Mucosa of descending colon (tissue), 3 donors: ENCODE measurements around the gene FBXL13. TPM values are rescaled to one million over a fixed set of nuclear protein-coding genes. Genes with fewer than 3 reads are reported as not detected.
"Not testable (repeated sequence)": the region's sequence is repeated elsewhere in the genome, so short reads cannot be mapped to it uniquely, and the experiment has no call there.

Experiments used
- ATAC-seq: fragments of 200-7000 bp; cut with Tn5 transposase; one replicate; pipeline ENCODE4 v1.9.1; 2020; ENCODE audit warnings: mild to moderate bottlenecking, moderate library complexity
- DNase-seq, 3 donors: peaks; one replicate each; pipeline ENCODE4 v3.0.0-alpha.2; 2020
- H3K36me3 ChIP-seq: fragments of 200-600 bp; one replicate; pipeline ENCODE4 v1.8.0; 2021; ENCODE audit warnings: low read depth, mild to moderate bottlenecking
- H3K4me1 ChIP-seq: fragments of 200-600 bp; one replicate; pipeline ENCODE4 v1.8.0; 2021; ENCODE audit warnings: low read depth, mild to moderate bottlenecking
- H3K4me3 ChIP-seq: fragments of 200-600 bp; one replicate; pipeline ENCODE4 v1.8.0; 2021; ENCODE audit warnings: mild to moderate bottlenecking
- H3K9me3 ChIP-seq: fragments of 200-600 bp; one replicate; pipeline ENCODE4 v1.8.0; 2021; ENCODE audit warnings: mild to moderate bottlenecking
- intact Hi-C, 2 donors: fragments of 100-400 bp; cut with DNase I in 1 of 2; cut with micrococcal nuclease in 1 of 2; formaldehyde crosslinking; loops; one replicate each; pipeline versions ENCODE4 v1.11.0 to v1.11.1; 2022; cut with DNase I, micrococcal nuclease
- total RNA-seq, 3 donors: library from RNA; stranded (reverse); fragmentation: NEBNext Ultra II Directional in 2 of 3; extraction: Animal tissue kit (Norgen Biotek cat#: 25700) in 2 of 3; gene quantifications; one replicate each; pipeline versions ENCODE4 v1.2.1 to v1.2.4, GENCODE V29; 2021 to 2023
- TF ChIP-seq, protein P1 (sequence below): fragments of 200-600 bp; IDR thresholded peaks from one replicate; pipeline ENCODE4 v1.8.0; 2022; ENCODE audit warnings: antibody characterized with exemption, mild to moderate bottlenecking
- donor health status: DM: no; HTN: no; CAD: no; lungs with moderate emphysema.
- donor health status: DM: no; HTN: no; CAD: no.
- donor health status: DM: no; HTN: yes; CAD: no.

Gene FBXL13
- total RNA-seq, 3 donors from 2014 or later: 0.65 to 1.8 (median 0.78) TPM

DNA sequence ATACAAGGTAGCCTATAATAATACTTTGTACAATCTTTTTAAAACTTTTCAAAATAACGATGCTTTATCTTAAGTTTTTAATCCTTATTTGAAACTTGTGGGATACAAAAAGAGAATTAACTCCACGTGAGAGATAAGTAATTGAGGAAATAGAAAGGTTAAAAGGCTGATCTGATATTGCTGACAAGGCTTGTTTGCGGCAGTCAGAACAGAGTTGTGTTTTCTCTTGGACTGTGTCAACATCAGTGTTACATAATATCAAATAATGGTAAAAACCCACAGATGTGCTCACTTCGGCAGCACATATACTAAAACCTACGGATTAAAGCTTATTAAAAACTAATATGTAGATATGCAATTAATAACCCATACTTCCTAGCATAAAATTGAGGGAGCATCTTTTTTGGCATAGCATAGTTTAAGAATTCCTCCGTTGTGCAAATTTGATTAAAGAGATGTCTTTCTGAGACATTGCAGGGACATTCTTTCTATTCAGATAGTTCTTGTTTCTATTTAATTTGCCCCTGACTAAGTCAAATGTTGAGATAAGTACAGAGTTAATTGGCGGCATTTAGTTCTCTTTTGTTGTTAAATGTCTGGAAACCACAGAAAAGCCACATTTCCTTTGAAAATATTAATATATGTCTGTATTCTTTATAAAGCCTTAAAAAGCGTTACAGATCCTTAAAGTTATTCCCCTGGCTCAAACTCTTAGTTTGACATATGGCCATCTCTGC is 262.5 kb downstream of the FBXL13 start:
- H3K36me3 ChIP-seq: no peaks in the 10 kb centered on the region
- no peak for DNase-seq
- H3K4me3 ChIP-seq: no peak overlapping the region
- H3K4me1 ChIP-seq: no peaks in the 10 kb centered on the region
- H3K9me3 ChIP-seq: no peaks in the 10 kb centered on the region
- intact Hi-C loops: no loop called here
- TF ChIP-seq, protein P1, sequence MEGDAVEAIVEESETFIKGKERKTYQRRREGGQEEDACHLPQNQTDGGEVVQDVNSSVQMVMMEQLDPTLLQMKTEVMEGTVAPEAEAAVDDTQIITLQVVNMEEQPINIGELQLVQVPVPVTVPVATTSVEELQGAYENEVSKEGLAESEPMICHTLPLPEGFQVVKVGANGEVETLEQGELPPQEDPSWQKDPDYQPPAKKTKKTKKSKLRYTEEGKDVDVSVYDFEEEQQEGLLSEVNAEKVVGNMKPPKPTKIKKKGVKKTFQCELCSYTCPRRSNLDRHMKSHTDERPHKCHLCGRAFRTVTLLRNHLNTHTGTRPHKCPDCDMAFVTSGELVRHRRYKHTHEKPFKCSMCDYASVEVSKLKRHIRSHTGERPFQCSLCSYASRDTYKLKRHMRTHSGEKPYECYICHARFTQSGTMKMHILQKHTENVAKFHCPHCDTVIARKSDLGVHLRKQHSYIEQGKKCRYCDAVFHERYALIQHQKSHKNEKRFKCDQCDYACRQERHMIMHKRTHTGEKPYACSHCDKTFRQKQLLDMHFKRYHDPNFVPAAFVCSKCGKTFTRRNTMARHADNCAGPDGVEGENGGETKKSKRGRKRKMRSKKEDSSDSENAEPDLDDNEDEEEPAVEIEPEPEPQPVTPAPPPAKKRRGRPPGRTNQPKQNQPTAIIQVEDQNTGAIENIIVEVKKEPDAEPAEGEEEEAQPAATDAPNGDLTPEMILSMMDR: no peak
- ATAC-seq: no peak

GRCh38 chr7:102810916-102811315 is 263.7 kb downstream of the FBXL13 start:
- intact Hi-C loops: no loop called here
- no peaks in the 10 kb centered on the region for H3K4me1 ChIP-seq
- H3K4me3 ChIP-seq: no peak overlapping the region
- no peaks in the 10 kb centered on the region for H3K9me3 ChIP-seq
- DNase-seq: no peak
- TF ChIP-seq, protein P1: no peak
- H3K36me3 ChIP-seq: no peaks in the 10 kb centered on the region
- ATAC-seq: no peak

- H3K4me1 ChIP-seq: no peaks in the 10 kb centered on the region
- no peaks in the 10 kb centered on the region for H3K9me3 ChIP-seq
- intact Hi-C loops: no loop called here
- H3K36me3 ChIP-seq: no peaks in the 10 kb centered on the region
- TF ChIP-seq, protein P1: no peak
- DNase-seq: no peak
- no peak for ATAC-seq
- H3K4me3 ChIP-seq: no peak overlapping the region
These were observed 268.0 kb downstream of the FBXL13 start for GRCh38 chr7:102806613-102807012.

- intact Hi-C loops, H3K9me3 ChIP-seq, H3K4me1 ChIP-seq, H3K4me3 ChIP-seq, DNase-seq, H3K36me3 ChIP-seq, ATAC-seq: not testable (repeated sequence)
These were observed 278.5 kb downstream of the FBXL13 start for GRCh38 chr7:102795987-102796595.

- DNase-seq, H3K36me3 ChIP-seq, H3K4me1 ChIP-seq, intact Hi-C loops, ATAC-seq, H3K9me3 ChIP-seq, H3K4me3 ChIP-seq: not testable (repeated sequence)
These were observed 280.0 kb downstream of the FBXL13 start for GRCh38 chr7:102794567-102794966.

- H3K9me3 ChIP-seq, H3K4me1 ChIP-seq, DNase-seq, intact Hi-C loops, ATAC-seq, H3K4me3 ChIP-seq, H3K36me3 ChIP-seq: not testable (repeated sequence)
These were observed 282.8 kb downstream of the FBXL13 start for GRCh38 chr7:102791831-102792230.

- H3K36me3 ChIP-seq, H3K4me3 ChIP-seq, ATAC-seq, DNase-seq, intact Hi-C loops, H3K4me1 ChIP-seq, H3K9me3 ChIP-seq: not testable (repeated sequence)
These were observed 283.2 kb downstream of the FBXL13 start for GRCh38 chr7:102791367-102791766.

DNA sequence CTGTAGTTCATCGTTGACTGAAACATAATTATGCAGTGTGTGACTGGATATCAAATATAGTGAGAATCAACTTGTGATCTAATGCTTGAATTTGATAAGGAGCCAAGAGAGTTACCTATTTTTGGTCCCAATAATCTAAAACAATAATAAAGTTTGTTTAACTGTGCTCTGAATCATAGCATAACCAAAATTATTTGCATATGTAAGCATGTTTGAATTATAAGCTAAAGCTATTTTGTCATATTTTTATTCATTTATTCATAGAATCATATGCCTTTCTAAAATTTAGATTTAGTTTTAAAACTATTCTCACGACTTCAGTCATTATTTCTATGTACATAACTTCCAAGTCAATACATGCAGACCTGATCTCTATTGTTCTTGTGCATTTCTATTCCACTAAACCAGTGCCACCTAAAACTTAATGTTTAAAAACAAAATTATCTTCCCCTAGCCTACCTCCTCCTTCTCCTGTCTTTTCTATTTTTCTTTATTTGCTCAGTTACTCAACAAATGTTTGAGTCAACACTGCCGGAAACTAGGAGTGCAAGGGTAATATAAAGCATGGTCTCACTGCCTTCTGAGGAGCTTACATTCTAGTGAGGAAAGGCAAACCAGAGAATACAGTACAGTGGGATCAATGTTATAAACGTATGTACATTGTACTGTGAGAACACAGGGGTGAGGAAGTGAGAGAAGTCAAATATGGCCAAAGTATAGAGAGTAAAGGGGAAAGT is 284.1 kb downstream of the FBXL13 start:
- peak; percentile 48 for ATAC-seq
- H3K36me3 ChIP-seq, H3K4me3 ChIP-seq, DNase-seq, intact Hi-C loops, H3K9me3 ChIP-seq, H3K4me1 ChIP-seq: not testable (repeated sequence)

DNA sequence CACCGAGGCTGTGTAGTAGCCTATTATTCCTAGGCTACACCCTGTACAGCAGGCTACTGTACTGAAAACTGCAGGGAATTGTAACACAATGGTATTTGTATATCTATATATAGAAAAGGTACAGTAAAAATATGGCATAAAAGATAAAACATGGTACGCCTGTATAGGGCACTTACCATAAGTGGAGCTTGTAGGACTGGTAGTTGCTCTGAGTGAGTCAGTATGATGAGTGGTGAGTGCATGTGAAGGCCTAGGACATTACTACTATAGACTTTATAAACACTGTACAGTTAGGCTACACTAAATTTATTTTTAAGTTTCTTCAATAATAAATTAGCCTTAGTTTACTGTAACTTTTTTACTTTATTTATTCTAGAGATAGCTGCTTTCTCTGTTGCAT is 285.8 kb downstream of the FBXL13 start:
- DNase-seq, ATAC-seq: not testable (repeated sequence)

DNA sequence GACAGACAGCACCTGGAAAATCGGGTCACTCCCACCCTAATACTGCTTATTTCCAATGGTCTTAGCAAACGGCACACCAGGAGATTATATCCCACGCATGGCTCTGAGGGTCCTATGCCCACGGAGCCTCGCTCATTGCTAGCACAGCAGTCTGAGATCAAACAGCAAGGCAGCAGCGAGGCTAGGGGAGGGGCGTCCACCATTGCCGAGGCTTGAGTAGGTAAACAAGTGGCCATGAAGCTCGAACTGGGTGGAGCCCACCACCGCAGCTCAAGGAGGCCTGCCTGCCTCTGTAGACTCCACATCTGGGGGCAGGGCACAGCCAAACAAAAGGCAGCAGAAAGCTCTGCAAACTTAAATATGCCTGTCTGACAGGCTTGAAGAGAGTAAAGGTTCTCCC is 293.7 kb downstream of the FBXL13 start:
- intact Hi-C loops, H3K4me3 ChIP-seq, H3K36me3 ChIP-seq, ATAC-seq, H3K9me3 ChIP-seq, DNase-seq, H3K4me1 ChIP-seq: not testable (repeated sequence)

More for the DNA sequence above, 285.8 kb downstream of the FBXL13 start:
- H3K36me3 ChIP-seq, H3K9me3 ChIP-seq, H3K4me1 ChIP-seq, intact Hi-C loops, H3K4me3 ChIP-seq: not testable (repeated sequence)

GRCh38 chr7:102778663-102779062 is 295.9 kb downstream of the FBXL13 start:
- DNase-seq, H3K9me3 ChIP-seq, ATAC-seq, H3K4me1 ChIP-seq, intact Hi-C loops, H3K36me3 ChIP-seq, H3K4me3 ChIP-seq: not testable (repeated sequence)
